Memory B cell (primary cell): ENCODE results near the gene ZXDC.
A peak's percentile ranks its signal among the peaks of the same experiment; 100 is the strongest.

Source experiments
- ATAC-seq: fragments of 150-1000 bp; cut with Tn5 transposase; 2 replicates; pipeline ENCODE4 v1.10.0; 2021; ENCODE audit warnings: low read depth, mild to moderate bottlenecking, moderate library complexity
- DNase-seq, 2 donors: peaks; one replicate each; pipeline ENCODE4 v3.0.0; 2022; ENCODE audit warnings: low spot score in 2 of 2
- H3K27ac Mint-ChIP-seq: one replicate; pipeline ENCODE4 v1.8.0; 2022; ENCODE audit warnings: mild to moderate bottlenecking, moderate library complexity, mixed read lengths
- H3K27me3 Mint-ChIP-seq: one replicate; pipeline ENCODE4 v1.8.0; 2022; ENCODE audit warnings: mixed read lengths
- H3K36me3 Mint-ChIP-seq: one replicate; pipeline ENCODE4 v1.8.0; 2022; ENCODE audit warnings: mild to moderate bottlenecking, mixed read lengths
- H3K4me1 Mint-ChIP-seq: one replicate; pipeline ENCODE4 v1.8.0; 2022; ENCODE audit warnings: mixed read lengths
- H3K4me3 Mint-ChIP-seq: one replicate; pipeline ENCODE4 v1.8.0; 2022; ENCODE audit warnings: mild to moderate bottlenecking, moderate library complexity, mixed read lengths
- H3K9me3 Mint-ChIP-seq: one replicate; pipeline ENCODE4 v1.8.0; 2022; ENCODE audit warnings: mixed read lengths

Gene ZXDC

GRCh38 chr3:126465928-126466544 lies 9.7 kb downstream of the ZXDC start:
- Mint-ChIP-seq H3K36me3 (peaks cover 50% of the 10 kb centered on the region), H3K4me1 (peaks cover 17% of the 10 kb centered on the region), H3K9me3 (no peaks in the 10 kb centered on the region), H3K27ac (no peak overlapping the region), H3K27me3 (no peaks in the 10 kb centered on the region), H3K4me3 (no peak overlapping the region)
- no peak for ATAC-seq
- no peak for DNase-seq

GRCh38 chr3:126464997-126465396 lies 10.7 kb downstream of the ZXDC start:
- Mint-ChIP-seq H3K27ac (no peak overlapping the region), H3K9me3 (no peaks in the 10 kb centered on the region), H3K4me1 (peaks cover 17% of the 10 kb centered on the region), H3K36me3 (peaks cover 52% of the 10 kb centered on the region), H3K4me3 (no peak overlapping the region), H3K27me3 (no peaks in the 10 kb centered on the region)
- DNase-seq (no peak), ATAC-seq (no peak)

- ATAC-seq: peak; percentile 53
- peaks cover 47% of the 10 kb centered on the region for H3K36me3 Mint-ChIP-seq
Observed at GRCh38 chr3:126464494-126464893, 11.2 kb downstream of the ZXDC start.

GRCh38 chr3:126464093-126464492 lies 11.6 kb downstream of the ZXDC start:
- Mint-ChIP-seq H3K27ac (peak overlapping the region; percentile 15), H3K36me3 (peaks cover 43% of the 10 kb centered on the region), H3K4me3 (no peak overlapping the region), H3K9me3 (no peaks in the 10 kb centered on the region), H3K27me3 (no peaks in the 10 kb centered on the region), H3K4me1 (peaks cover 10% of the 10 kb centered on the region)
- no peak for ATAC-seq
- no peak for DNase-seq

More at GRCh38 chr3:126464494-126464893, 11.2 kb downstream of the ZXDC start:
- H3K27ac Mint-ChIP-seq: peak overlapping the region; percentile 15
- no peaks in the 10 kb centered on the region for H3K9me3 Mint-ChIP-seq
- no peak for DNase-seq
- peaks cover 14% of the 10 kb centered on the region for H3K4me1 Mint-ChIP-seq
- no peak overlapping the region for H3K4me3 Mint-ChIP-seq
- no peaks in the 10 kb centered on the region for H3K27me3 Mint-ChIP-seq

GRCh38 chr3:126463521-126463920 lies 12.2 kb downstream of the ZXDC start:
- DNase-seq: no peak
- Mint-ChIP-seq H3K27ac (no peak overlapping the region), H3K4me3 (no peak overlapping the region), H3K27me3 (no peaks in the 10 kb centered on the region), H3K36me3 (peaks cover 44% of the 10 kb centered on the region), H3K4me1 (peaks cover 11% of the 10 kb centered on the region), H3K9me3 (no peaks in the 10 kb centered on the region)
- no peak for ATAC-seq

GRCh38 chr3:126461450-126462070 lies 14.1 kb downstream of the ZXDC start:
- no peaks in the 10 kb centered on the region for H3K9me3 Mint-ChIP-seq
- no peaks in the 10 kb centered on the region for H3K27me3 Mint-ChIP-seq
- H3K27ac Mint-ChIP-seq: no peak overlapping the region
- no peak for ATAC-seq
- no peak for DNase-seq
- H3K36me3 Mint-ChIP-seq: peaks cover 44% of the 10 kb centered on the region
- peaks cover 8% of the 10 kb centered on the region for H3K4me1 Mint-ChIP-seq
- no peak overlapping the region for H3K4me3 Mint-ChIP-seq

- DNase-seq: no peak
- Mint-ChIP-seq H3K4me1 (peaks cover 8% of the 10 kb centered on the region), H3K9me3 (no peaks in the 10 kb centered on the region), H3K27ac (no peak overlapping the region), H3K4me3 (no peak overlapping the region), H3K36me3 (peaks cover 39% of the 10 kb centered on the region), H3K27me3 (no peaks in the 10 kb centered on the region)
- ATAC-seq: no peak
Observed at GRCh38 chr3:126460381-126460780, 15.3 kb downstream of the ZXDC start.

GRCh38 chr3:126459763-126460127 lies 15.9 kb downstream of the ZXDC start:
- DNase-seq: no peak
- peaks cover 7% of the 10 kb centered on the region for H3K4me1 Mint-ChIP-seq
- H3K9me3 Mint-ChIP-seq: no peaks in the 10 kb centered on the region
- no peak overlapping the region for H3K27ac Mint-ChIP-seq
- H3K27me3 Mint-ChIP-seq: no peaks in the 10 kb centered on the region
- no peak overlapping the region for H3K4me3 Mint-ChIP-seq
- H3K36me3 Mint-ChIP-seq: peaks cover 41% of the 10 kb centered on the region
- ATAC-seq: no peak

- Mint-ChIP-seq H3K27me3 (no peaks in the 10 kb centered on the region), H3K9me3 (no peaks in the 10 kb centered on the region), H3K36me3 (peaks cover 42% of the 10 kb centered on the region), H3K4me1 (peaks cover 4% of the 10 kb centered on the region), H3K4me3 (no peak overlapping the region), H3K27ac (no peak overlapping the region)
- DNase-seq (no peak), ATAC-seq (no peak)
Observed at GRCh38 chr3:126459111-126459762, 16.5 kb downstream of the ZXDC start.

- ATAC-seq (no peak), DNase-seq (no peak)
- no peak overlapping the region for H3K4me3 Mint-ChIP-seq
- H3K27me3 Mint-ChIP-seq: no peaks in the 10 kb centered on the region
- peaks cover 4% of the 10 kb centered on the region for H3K4me1 Mint-ChIP-seq
- no peak overlapping the region for H3K27ac Mint-ChIP-seq
- no peaks in the 10 kb centered on the region for H3K9me3 Mint-ChIP-seq
- peaks cover 41% of the 10 kb centered on the region for H3K36me3 Mint-ChIP-seq
Observed at GRCh38 chr3:126456766-126457388, 18.8 kb downstream of the ZXDC start.

GRCh38 chr3:126456211-126456610 lies 19.5 kb downstream of the ZXDC start:
- DNase-seq: no peak
- Mint-ChIP-seq H3K36me3 (peaks cover 38% of the 10 kb centered on the region), H3K27me3 (no peaks in the 10 kb centered on the region), H3K4me1 (peaks cover 4% of the 10 kb centered on the region), H3K27ac (no peak overlapping the region), H3K4me3 (no peak overlapping the region), H3K9me3 (no peaks in the 10 kb centered on the region)
- ATAC-seq: no peak

GRCh38 chr3:126454437-126455198 lies 21.1 kb downstream of the ZXDC start:
- Mint-ChIP-seq H3K27ac (no peak overlapping the region), H3K4me1 (peaks cover 7% of the 10 kb centered on the region), H3K27me3 (no peaks in the 10 kb centered on the region), H3K9me3 (no peaks in the 10 kb centered on the region), H3K36me3 (peaks cover 37% of the 10 kb centered on the region), H3K4me3 (no peak overlapping the region)
- DNase-seq: no peak
- no peak for ATAC-seq

GRCh38 chr3:126454025-126454424 lies 21.7 kb downstream of the ZXDC start:
- ATAC-seq (no peak), DNase-seq (no peak)
- Mint-ChIP-seq H3K36me3 (peaks cover 38% of the 10 kb centered on the region), H3K27ac (no peak overlapping the region), H3K27me3 (no peaks in the 10 kb centered on the region), H3K4me3 (no peak overlapping the region), H3K4me1 (peaks cover 7% of the 10 kb centered on the region), H3K9me3 (no peaks in the 10 kb centered on the region)

GRCh38 chr3:126452213-126452612 lies 23.5 kb downstream of the ZXDC start:
- Mint-ChIP-seq H3K9me3 (no peaks in the 10 kb centered on the region), H3K4me1 (peaks cover 5% of the 10 kb centered on the region), H3K27ac (no peak overlapping the region), H3K36me3 (peaks cover 36% of the 10 kb centered on the region), H3K4me3 (no peak overlapping the region), H3K27me3 (no peaks in the 10 kb centered on the region)
- no peak for ATAC-seq
- DNase-seq: no peak
